Nephron progenitor cell (in vitro differentiated cells): Measurements from ENCODE around the gene ZDBF2.

Source experiments
- DNase-seq: peaks from one replicate; pipeline ENCODE4 v3.0.0; 2021
- H3K27ac Mint-ChIP-seq: 2 replicates; pipeline ENCODE4 v1.8.0; 2021; ENCODE audit warnings: mild to moderate bottlenecking, moderate library complexity, mixed read lengths
- H3K27me3 Mint-ChIP-seq: 2 replicates; pipeline ENCODE4 v1.8.0; 2021; ENCODE audit warnings: mild to moderate bottlenecking, low read depth, mixed read lengths; ENCODE audit not compliant: poor library complexity
- H3K36me3 Mint-ChIP-seq: 2 replicates; pipeline ENCODE4 v1.8.0; 2021; ENCODE audit warnings: low read depth, mixed read lengths
- H3K4me1 Mint-ChIP-seq: 2 replicates; pipeline ENCODE4 v1.8.0; 2021; ENCODE audit warnings: mixed read lengths
- H3K4me3 Mint-ChIP-seq: 2 replicates; pipeline ENCODE4 v1.8.0; 2021; ENCODE audit warnings: mild to moderate bottlenecking, moderate library complexity, mixed read lengths
- H3K9me3 Mint-ChIP-seq: 2 replicates; pipeline ENCODE4 v1.8.0; 2021; ENCODE audit warnings: mild to moderate bottlenecking, moderate library complexity, mixed read lengths
- CTCF ChIP-seq: fragments of 200-600 bp; sonication (generic); IDR thresholded peaks from 2 replicates; pipeline ENCODE4 v1.5.0; 2021; ENCODE audit warnings: antibody characterized with exemption

ZDBF2 gene

GRCh38 chr2:206361407-206362045 lies 87.1 kb downstream of the ZDBF2 start:
- no peak for DNase-seq
- H3K4me1 Mint-ChIP-seq = no peaks in the 10 kb centered on the region

More at GRCh38 chr2:206361407-206362045, 87.1 kb downstream of the ZDBF2 start:
- Mint-ChIP-seq H3K27me3 (peaks cover 10% of the 10 kb centered on the region), H3K4me3 (no peak overlapping the region), H3K27ac (no peak overlapping the region), H3K9me3 (peaks cover 17% of the 10 kb centered on the region), H3K36me3 (no peaks in the 10 kb centered on the region)
- TF ChIP-seq CTCF = no peak
